ENCODE measurements around the gene SLC1A7.

The SLC1A7 gene

GRCh38 chr1:53132176-53132575, 10.3 kb downstream of the SLC1A7 start:
- DNase-seq = no peak

- no peak for DNase-seq
Observed at GRCh38 chr1:53131590-53131938, 10.9 kb downstream of the SLC1A7 start.

- DNase-seq = no peak
Observed at GRCh38 chr1:53130878-53131589, 11.4 kb downstream of the SLC1A7 start.

DNA sequence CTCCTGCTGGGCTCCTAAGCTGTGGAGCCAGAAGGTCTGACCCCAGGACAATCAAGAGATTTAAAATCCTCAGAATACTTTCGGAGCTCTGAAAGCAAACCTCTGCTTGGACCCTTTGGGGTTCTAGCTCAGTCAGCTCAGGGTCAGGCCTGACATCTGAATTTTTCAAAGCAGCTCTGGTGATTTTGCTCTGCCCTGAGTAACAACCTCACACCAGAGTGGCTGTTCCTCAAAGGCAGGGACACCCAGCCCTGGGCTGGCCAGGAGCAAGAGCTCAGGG, 11.9 kb downstream of the SLC1A7 start:
- no peak for DNase-seq

GRCh38 chr1:53129891-53130597, 12.4 kb downstream of the SLC1A7 start:
- DNase-seq = no peak

- DNase-seq = no peak
Observed at GRCh38 chr1:53128401-53128800, 14.0 kb downstream of the SLC1A7 start.

DNA sequence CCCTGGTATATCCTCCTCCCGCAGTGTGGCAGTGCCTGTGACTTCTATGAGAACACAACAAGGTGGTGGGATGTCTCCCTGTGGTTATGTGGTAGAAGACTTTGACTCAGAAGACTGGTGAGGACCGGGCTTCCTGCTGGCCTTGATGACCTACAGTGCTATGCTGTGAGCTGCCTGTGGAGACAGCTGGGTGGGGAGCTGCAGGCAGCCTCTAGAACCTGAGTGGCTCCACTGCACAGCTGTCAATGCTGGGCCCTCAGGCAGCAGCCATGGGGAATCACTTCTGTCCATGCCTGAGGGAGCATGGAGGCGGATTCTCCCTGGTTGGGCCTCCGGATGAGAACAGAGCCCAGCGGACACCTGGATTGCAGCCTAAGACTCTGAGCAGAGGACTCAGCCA, 14.9 kb downstream of the SLC1A7 start:
- no peak for DNase-seq

DNA sequence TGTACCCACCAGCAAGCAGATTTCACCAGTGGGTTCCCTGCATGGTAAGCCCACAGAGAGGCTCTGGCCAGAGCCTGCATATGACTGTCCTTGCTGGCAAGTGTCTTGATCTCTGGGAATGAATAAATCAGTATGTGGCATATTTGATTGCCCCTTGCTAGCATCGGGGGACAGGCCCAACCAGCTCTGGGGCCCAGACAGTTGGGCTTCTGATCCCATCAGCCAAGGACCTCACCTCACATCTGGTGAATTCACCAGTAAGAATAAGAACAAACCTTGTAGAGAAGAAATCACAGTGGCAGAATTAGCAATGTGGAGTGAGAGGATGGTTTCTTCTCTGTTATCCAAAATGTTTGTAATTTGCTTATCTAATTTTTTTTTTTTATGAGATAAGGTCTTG, 15.9 kb downstream of the SLC1A7 start:
- DNase-seq = no peak

- no peak for DNase-seq
Observed at GRCh38 chr1:53125623-53126360, 16.6 kb downstream of the SLC1A7 start.

- no peak for DNase-seq
Observed at GRCh38 chr1:53125122-53125521, 17.3 kb downstream of the SLC1A7 start.

DNA sequence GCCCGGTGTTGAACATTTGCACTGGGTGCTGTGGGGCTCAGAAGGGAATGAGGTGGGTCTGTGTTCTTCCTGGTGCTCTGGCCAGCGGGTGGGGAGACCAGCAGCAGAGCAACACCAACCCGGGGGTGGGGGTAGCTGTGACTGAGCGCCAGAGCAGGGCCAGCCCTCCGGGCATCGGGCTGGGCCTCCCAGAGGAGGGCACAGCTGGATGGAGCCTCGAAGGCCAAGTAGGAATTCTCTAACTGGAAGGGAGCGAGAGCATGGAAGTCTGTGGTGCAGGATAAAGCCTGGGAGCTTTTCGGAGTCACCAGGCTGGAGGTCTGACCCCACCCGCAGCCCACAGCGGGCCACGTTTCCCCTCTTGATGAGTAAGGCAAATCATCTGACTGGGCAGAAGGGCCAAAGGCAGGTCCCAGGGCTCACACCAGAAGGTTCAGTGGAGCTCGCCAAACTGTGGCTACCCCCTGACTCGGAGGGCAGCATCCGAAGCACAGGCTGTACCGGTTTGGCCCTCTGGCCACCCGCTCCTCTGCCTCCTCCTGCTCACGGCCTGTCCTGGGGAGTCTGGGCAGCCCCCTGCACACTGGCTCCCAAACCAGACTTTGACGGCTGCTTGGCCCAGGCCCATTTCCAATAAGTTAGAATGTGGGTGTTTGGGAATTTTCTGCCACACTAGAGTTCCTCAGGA, 18.8 kb downstream of the SLC1A7 start:
- DNase-seq = no peak

GRCh38 chr1:53122961-53123413, 19.5 kb downstream of the SLC1A7 start:
- DNase-seq = no peak

DNA sequence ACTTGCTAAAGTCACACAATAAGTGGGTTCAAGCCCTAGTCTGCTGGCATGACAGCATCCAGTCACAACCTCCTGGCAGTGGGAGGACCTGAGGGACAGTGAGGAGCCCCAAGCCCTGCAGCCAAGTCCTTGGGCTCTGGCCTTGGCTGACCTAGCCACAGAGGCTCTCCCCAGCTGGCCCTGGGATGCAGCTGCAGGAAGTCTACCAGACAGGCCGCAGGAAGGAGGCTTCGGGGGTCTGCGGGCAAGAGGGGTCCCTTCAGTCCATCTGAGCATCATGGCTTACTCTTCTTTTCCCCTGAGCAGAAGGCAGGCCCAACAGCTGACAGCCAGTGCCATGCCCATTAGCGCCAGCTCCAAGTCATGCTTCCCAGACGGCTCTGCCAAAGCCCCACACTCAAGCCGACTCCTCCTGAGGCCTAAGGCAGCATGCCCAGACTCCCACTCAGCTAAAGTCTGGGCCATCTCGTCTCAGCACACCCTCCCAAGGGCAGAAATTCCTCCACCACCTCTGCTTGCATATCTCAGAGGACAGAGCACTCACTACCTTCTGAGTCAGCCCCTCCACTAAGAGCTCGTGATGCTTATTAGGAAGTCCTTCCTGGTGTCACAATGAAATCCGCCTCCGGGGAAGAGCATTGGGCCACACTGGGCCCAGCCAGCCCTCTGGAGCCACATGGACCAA, 20.1 kb downstream of the SLC1A7 start:
- DNase-seq = no peak

DNA sequence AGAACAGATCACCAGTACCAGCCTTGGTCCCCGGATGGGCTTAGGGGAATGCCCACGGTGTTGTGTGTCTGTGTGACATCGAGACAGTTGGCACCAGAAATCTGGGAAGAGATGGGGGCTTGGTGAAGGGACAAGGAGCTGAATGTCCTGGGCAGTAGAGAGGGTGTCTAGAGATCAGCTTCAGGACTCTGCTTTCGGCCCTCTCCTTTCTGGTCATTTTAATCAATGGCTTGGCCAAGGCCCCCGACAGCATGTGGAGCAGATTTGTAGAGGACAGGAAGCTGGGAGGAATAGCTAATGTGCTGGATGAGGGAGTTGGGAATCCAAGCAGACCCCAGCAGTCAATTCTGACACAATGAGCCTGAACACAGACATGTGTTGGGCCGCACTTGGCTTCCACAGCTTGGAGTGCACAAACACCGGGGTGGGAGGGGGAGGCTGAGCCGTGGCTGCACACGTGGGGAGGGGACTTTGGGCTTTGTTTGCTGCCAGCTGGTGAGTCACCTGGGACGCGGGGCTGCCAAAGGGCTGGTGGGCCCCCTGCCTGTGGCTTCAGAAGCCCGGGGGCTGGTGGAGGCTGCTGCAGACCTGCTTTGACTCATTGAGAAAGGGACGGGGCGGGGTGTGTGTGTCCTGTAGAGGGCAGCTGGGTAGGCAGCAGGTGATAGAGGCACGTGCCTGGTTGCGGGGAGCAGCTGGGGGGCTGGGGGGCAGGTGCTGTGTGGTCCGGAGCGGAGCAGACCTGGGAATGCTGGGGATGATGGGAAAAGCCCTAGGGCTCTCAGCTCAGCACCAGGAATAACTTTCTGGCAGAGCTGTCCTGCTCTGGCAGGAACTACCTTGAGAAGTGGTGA, 20.9 kb downstream of the SLC1A7 start:
- no peak for DNase-seq

- DNase-seq = no peak
Observed at GRCh38 chr1:53120659-53121058, 21.8 kb downstream of the SLC1A7 start.

- DNase-seq = no peak
Observed at GRCh38 chr1:53117836-53118235, 24.6 kb downstream of the SLC1A7 start.

- no peak for DNase-seq
Observed at GRCh38 chr1:53116933-53117600, 25.4 kb downstream of the SLC1A7 start.

GRCh38 chr1:53116307-53116810, 26.1 kb downstream of the SLC1A7 start:
- no peak for DNase-seq

- no peak for DNase-seq
Observed at GRCh38 chr1:53115403-53116306, 26.8 kb downstream of the SLC1A7 start.

Data from HCEC 1CT (cell line).